GM23338 (cell line): ENCODE measurements around the gene GRIK2. TPM values are rescaled to one million over a fixed set of nuclear protein-coding genes. Genes with fewer than 3 reads are reported as not detected.

Experiments used
- ATAC-seq: fragments of 200-7000 bp; cut with Tn5 transposase; 3 replicates; pipeline ENCODE4 v1.9.1; 2020
- DNase-seq: peaks from one replicate; pipeline ENCODE4 v3.0.0-alpha.2; 2015; ENCODE audit warnings: low spot score
- H2AFZ ChIP-seq: fragments of 200-600 bp; sonication (generic); 2 replicates; pipeline ENCODE4 v1.8.0; 2016; ENCODE audit warnings: antibody characterized with exemption, mild to moderate bottlenecking, moderate library complexity
- H3F3A ChIP-seq: fragments of 200-600 bp; sonication (generic); replicated peaks from 2 replicates; pipeline ENCODE4 v1.8.0; 2017; ENCODE audit warnings: antibody characterized with exemption, mixed run types, low read depth
- H3K27ac ChIP-seq: fragments of 200-600 bp; sonication (generic); 2 replicates; pipeline ENCODE4 v1.6.1; 2016; ENCODE audit warnings: low read depth
- H3K27me3 ChIP-seq: fragments of 200-600 bp; sonication (generic); 2 replicates; pipeline ENCODE4 v1.8.0; 2016; ENCODE audit warnings: mild to moderate bottlenecking, mixed run types, moderate library complexity; ENCODE audit not compliant: insufficient read depth
- H3K36me3 ChIP-seq: fragments of 200-600 bp; sonication (generic); 2 replicates; pipeline ENCODE4 v1.8.0; 2016; ENCODE audit warnings: mild to moderate bottlenecking; ENCODE audit not compliant: insufficient read depth
- H3K4me1 ChIP-seq: fragments of 200-600 bp; sonication (generic); 2 replicates; pipeline ENCODE4 v1.8.0; 2016; ENCODE audit warnings: mild to moderate bottlenecking, moderate library complexity; ENCODE audit not compliant: insufficient read depth
- H3K4me2 ChIP-seq: fragments of 200-600 bp; sonication (generic); 2 replicates; pipeline ENCODE4 v1.7.1; 2017; ENCODE audit warnings: mixed run types
- H3K4me3 ChIP-seq: fragments of 200-600 bp; sonication (generic); 2 replicates; pipeline ENCODE4 v1.6.1; 2016; ENCODE audit warnings: mixed run types
- H3K79me2 ChIP-seq: fragments of 200-600 bp; sonication (generic); replicated peaks from 2 replicates; pipeline ENCODE4 v1.8.0; 2017; ENCODE audit warnings: mild to moderate bottlenecking; ENCODE audit not compliant: insufficient read depth
- H3K9me2 ChIP-seq: fragments of 200-600 bp; sonication (generic); 2 replicates; pipeline ENCODE4 v1.8.0; 2017; ENCODE audit not compliant: insufficient read depth
- H4K20me1 ChIP-seq: fragments of 200-600 bp; sonication (generic); replicated peaks from 2 replicates; pipeline ENCODE4 v1.8.0; 2017; ENCODE audit warnings: mild to moderate bottlenecking; ENCODE audit not compliant: insufficient read depth
- H3K27ac Mint-ChIP-seq: 2 replicates; pipeline ENCODE4 v1.8.0; 2020; ENCODE audit warnings: inconsistent platforms, mild to moderate bottlenecking, moderate library complexity, mixed read lengths
- H3K27me3 Mint-ChIP-seq: 3 replicates; pipeline ENCODE4 v1.8.0; 2022; ENCODE audit warnings: low read depth, mild to moderate bottlenecking, moderate library complexity, mixed read lengths, inconsistent platforms; ENCODE audit not compliant: insufficient read depth, poor library complexity
- H3K36me3 Mint-ChIP-seq: 3 replicates; pipeline ENCODE4 v1.8.0; 2021; ENCODE audit warnings: low read depth, mild to moderate bottlenecking, inconsistent platforms, moderate library complexity, mixed read lengths
- H3K4me1 Mint-ChIP-seq: 3 replicates; pipeline ENCODE4 v1.8.0; 2020; ENCODE audit warnings: mild to moderate bottlenecking, inconsistent platforms, mixed read lengths
- H3K4me3 Mint-ChIP-seq: 3 replicates; pipeline ENCODE4 v1.8.0; 2021; ENCODE audit warnings: moderate library complexity, mild to moderate bottlenecking, inconsistent platforms, mixed read lengths
- H3K9me3 Mint-ChIP-seq: 3 replicates; pipeline ENCODE4 v1.8.0; 2020; ENCODE audit warnings: moderate library complexity, mild to moderate bottlenecking, inconsistent platforms, mixed read lengths
- EZH2 ChIP-seq: fragments of 200-600 bp; sonication (generic); IDR thresholded peaks from one replicate; pipeline ENCODE4 v1.8.0; 2017; ENCODE audit warnings: antibody characterized with exemption, mild to moderate bottlenecking, low read depth; ENCODE audit not compliant: unreplicated experiment
- NANOG ChIP-seq: IDR thresholded peaks from 2 replicates; pipeline ENCODE4 v1.6.1; 2016; ENCODE audit warnings: antibody characterized with exemption, borderline replicate concordance
- POLR2AphosphoS5 ChIP-seq: IDR thresholded peaks from 2 replicates; pipeline ENCODE4 v1.6.1; 2016; ENCODE audit warnings: antibody characterized with exemption, low read depth
- ZNF331 ChIP-seq: fragments of 250-450 bp; sonication (Bioruptor Pico); IDR thresholded peaks from 2 replicates; pipeline ENCODE4 v1.5.0; 2020; ENCODE audit warnings: low read depth, mild to moderate bottlenecking, moderate library complexity
- polyA plus RNA-seq: library from polyadenylated mRNA; unstranded; fragments of >200 nt; fragmentation: Nextera tagmentation; extraction: Ambion mirVana; gene quantifications from 2 replicates; pipeline ENCODE4 v1.2.1, GENCODE V29; 2016
- total RNA-seq: library from RNA; depleted of rRNA; stranded (reverse); fragments of >200 nt; shearing (Covaris generic); gene quantifications from 2 replicates; pipeline ENCODE4 v1.2.3, GENCODE V29; 2014
- TF ChIP-seq, protein P1 (sequence below): IDR thresholded peaks from one replicate; pipeline ENCODE4 v1.6.1; 2018; ENCODE audit warnings: antibody characterized with exemption; ENCODE audit not compliant: unreplicated experiment
- TF ChIP-seq, protein P2 (sequence below): fragments of 250-450 bp; sonication (Bioruptor Pico); IDR thresholded peaks from 2 replicates; pipeline ENCODE4 v1.5.0; 2020; ENCODE audit warnings: mild to moderate bottlenecking, moderate library complexity
- TF ChIP-seq, protein P3 (sequence below): IDR thresholded peaks from 2 replicates; pipeline ENCODE4 v1.6.1; 2016; ENCODE audit warnings: antibody characterized with exemption

Gene GRIK2
- total and polyA plus RNA-seq, 2 experiments from 2014 or later = 0.73 to 3.0 TPM

DNA sequence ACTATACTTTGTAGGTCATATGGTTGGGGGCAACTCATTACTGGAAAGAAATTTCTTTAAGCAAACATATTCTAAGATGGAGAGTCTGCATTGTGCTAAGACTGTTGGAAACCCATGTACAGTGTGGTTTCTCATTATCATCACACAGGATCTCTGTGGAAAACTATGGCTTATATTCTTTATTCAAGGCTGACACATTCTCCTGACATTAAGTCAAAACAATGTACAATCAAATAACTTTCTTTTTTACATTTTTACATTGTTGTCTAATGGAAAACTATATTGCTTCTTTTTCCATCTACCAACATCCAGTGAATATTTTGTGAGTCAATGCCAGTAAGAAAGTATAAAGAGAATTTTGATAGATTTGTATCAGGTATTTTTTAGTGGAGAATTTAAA is 417.6 kb downstream of the GRIK2 start:
- Mint-ChIP-seq H3K4me3 (no peak overlapping the region), H3K27me3 (no peaks in the 10 kb centered on the region), H3K36me3 (no peaks in the 10 kb centered on the region), H3K9me3 (no peaks in the 10 kb centered on the region), H3K27ac (no peak overlapping the region), H3K4me1 (peaks cover 8% of the 10 kb centered on the region)
- Histone ChIP-seq H3K4me3 (no peak overlapping the region), H3K27ac (no peak overlapping the region), H3F3A (no peaks in the 10 kb centered on the region), H3K79me2 (no peaks in the 10 kb centered on the region), H3K36me3 (no peaks in the 10 kb centered on the region), H2AFZ (no peak overlapping the region), H3K4me1 (no peaks in the 10 kb centered on the region), H4K20me1 (no peaks in the 10 kb centered on the region), H3K9me2 (no peaks in the 10 kb centered on the region), H3K4me2 (no peak overlapping the region), H3K27me3 (no peaks in the 10 kb centered on the region)
- DNase-seq (no peak), ATAC-seq (no peak)
- no peak for TF ChIP-seq NANOG
- TF ChIP-seq, protein P1, sequence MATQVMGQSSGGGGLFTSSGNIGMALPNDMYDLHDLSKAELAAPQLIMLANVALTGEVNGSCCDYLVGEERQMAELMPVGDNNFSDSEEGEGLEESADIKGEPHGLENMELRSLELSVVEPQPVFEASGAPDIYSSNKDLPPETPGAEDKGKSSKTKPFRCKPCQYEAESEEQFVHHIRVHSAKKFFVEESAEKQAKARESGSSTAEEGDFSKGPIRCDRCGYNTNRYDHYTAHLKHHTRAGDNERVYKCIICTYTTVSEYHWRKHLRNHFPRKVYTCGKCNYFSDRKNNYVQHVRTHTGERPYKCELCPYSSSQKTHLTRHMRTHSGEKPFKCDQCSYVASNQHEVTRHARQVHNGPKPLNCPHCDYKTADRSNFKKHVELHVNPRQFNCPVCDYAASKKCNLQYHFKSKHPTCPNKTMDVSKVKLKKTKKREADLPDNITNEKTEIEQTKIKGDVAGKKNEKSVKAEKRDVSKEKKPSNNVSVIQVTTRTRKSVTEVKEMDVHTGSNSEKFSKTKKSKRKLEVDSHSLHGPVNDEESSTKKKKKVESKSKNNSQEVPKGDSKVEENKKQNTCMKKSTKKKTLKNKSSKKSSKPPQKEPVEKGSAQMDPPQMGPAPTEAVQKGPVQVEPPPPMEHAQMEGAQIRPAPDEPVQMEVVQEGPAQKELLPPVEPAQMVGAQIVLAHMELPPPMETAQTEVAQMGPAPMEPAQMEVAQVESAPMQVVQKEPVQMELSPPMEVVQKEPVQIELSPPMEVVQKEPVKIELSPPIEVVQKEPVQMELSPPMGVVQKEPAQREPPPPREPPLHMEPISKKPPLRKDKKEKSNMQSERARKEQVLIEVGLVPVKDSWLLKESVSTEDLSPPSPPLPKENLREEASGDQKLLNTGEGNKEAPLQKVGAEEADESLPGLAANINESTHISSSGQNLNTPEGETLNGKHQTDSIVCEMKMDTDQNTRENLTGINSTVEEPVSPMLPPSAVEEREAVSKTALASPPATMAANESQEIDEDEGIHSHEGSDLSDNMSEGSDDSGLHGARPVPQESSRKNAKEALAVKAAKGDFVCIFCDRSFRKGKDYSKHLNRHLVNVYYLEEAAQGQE = no peak
- no peak for TF ChIP-seq ZNF331 (CRISPR knock-in tag)
- TF ChIP-seq, protein P2, sequence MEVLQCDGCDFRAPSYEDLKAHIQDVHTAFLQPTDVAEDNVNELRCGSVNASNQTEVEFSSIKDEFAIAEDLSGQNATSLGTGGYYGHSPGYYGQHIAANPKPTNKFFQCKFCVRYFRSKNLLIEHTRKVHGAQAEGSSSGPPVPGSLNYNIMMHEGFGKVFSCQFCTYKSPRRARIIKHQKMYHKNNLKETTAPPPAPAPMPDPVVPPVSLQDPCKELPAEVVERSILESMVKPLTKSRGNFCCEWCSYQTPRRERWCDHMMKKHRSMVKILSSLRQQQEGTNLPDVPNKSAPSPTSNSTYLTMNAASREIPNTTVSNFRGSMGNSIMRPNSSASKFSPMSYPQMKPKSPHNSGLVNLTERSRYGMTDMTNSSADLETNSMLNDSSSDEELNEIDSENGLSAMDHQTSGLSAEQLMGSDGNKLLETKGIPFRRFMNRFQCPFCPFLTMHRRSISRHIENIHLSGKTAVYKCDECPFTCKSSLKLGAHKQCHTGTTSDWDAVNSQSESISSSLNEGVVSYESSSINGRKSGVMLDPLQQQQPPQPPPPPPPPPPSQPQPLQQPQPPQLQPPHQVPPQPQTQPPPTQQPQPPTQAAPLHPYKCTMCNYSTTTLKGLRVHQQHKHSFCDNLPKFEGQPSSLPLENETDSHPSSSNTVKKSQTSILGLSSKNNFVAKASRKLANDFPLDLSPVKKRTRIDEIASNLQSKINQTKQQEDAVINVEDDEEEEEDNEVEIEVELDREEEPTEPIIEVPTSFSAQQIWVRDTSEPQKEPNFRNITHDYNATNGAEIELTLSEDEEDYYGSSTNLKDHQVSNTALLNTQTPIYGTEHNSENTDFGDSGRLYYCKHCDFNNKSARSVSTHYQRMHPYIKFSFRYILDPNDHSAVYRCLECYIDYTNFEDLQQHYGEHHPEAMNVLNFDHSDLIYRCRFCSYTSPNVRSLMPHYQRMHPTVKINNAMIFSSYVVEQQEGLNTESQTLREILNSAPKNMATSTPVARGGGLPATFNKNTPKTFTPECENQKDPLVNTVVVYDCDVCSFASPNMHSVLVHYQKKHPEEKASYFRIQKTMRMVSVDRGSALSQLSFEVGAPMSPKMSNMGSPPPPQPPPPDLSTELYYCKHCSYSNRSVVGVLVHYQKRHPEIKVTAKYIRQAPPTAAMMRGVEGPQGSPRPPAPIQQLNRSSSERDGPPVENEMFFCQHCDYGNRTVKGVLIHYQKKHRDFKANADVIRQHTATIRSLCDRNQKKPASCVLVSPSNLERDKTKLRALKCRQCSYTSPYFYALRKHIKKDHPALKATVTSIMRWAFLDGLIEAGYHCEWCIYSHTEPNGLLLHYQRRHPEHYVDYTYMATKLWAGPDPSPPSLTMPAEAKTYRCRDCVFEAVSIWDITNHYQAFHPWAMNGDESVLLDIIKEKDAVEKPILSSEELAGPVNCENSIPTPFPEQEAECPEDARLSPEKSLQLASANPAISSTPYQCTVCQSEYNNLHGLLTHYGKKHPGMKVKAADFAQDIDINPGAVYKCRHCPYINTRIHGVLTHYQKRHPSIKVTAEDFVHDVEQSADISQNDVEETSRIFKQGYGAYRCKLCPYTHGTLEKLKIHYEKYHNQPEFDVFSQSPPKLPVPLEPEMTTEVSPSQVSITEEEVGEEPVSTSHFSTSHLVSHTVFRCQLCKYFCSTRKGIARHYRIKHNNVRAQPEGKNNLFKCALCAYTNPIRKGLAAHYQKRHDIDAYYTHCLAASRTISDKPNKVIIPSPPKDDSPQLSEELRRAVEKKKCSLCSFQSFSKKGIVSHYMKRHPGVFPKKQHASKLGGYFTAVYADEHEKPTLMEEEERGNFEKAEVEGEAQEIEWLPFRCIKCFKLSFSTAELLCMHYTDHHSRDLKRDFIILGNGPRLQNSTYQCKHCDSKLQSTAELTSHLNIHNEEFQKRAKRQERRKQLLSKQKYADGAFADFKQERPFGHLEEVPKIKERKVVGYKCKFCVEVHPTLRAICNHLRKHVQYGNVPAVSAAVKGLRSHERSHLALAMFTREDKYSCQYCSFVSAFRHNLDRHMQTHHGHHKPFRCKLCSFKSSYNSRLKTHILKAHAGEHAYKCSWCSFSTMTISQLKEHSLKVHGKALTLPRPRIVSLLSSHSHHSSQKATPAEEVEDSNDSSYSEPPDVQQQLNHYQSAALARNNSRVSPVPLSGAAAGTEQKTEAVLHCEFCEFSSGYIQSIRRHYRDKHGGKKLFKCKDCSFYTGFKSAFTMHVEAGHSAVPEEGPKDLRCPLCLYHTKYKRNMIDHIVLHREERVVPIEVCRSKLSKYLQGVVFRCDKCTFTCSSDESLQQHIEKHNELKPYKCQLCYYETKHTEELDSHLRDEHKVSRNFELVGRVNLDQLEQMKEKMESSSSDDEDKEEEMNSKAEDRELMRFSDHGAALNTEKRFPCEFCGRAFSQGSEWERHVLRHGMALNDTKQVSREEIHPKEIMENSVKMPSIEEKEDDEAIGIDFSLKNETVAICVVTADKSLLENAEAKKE (CRISPR knock-in tag) = no peak
- TF ChIP-seq, protein P3, sequence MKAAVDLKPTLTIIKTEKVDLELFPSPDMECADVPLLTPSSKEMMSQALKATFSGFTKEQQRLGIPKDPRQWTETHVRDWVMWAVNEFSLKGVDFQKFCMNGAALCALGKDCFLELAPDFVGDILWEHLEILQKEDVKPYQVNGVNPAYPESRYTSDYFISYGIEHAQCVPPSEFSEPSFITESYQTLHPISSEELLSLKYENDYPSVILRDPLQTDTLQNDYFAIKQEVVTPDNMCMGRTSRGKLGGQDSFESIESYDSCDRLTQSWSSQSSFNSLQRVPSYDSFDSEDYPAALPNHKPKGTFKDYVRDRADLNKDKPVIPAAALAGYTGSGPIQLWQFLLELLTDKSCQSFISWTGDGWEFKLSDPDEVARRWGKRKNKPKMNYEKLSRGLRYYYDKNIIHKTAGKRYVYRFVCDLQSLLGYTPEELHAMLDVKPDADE = no peak
- no peak for TF ChIP-seq EZH2
- no peak for TF ChIP-seq POLR2AphosphoS5
